ENCODE data around the gene PARD3. TPM values are rescaled to one million over a fixed set of nuclear protein-coding genes. Genes with fewer than 3 reads are reported as not detected.

The PARD3 gene
- total RNA-seq, 1 donor from 2014 or later, result 37.5 TPM

- no peak overlapping the region for H3K4me3 ChIP-seq
- intact Hi-C loops (cut with DNase I), result loop anchor here (10.0 kb wide), 1 partner anchor 773 kb away; the partner anchor contains the start of gene NRP1
- no peak for TF ChIP-seq CTCF (IDR thresholded peaks at IDR 0.05)
- no peaks in the 10 kb centered on the region for H3K9me3 ChIP-seq
- H3K27me3 ChIP-seq, result no peaks in the 10 kb centered on the region
- peak in 1 of 2 donors; percentile 59 for DNase-seq (ENCODE audit: low spot score in 2 of 2)
- peaks cover 5 to 6% of the 10 kb centered on the region in 2 donors for H3K36me3 ChIP-seq
- peaks cover 3 to 14% of the 10 kb centered on the region in 2 donors for H3K4me1 ChIP-seq
- no peak overlapping the region for H3K27ac ChIP-seq
Observed at GRCh38 chr10:34107626-34108516, 707.2 kb downstream of the PARD3 start.

- Histone ChIP-seq H3K4me3 (no peak overlapping the region), H3K36me3 (peaks cover 5 to 6% of the 10 kb centered on the region in 2 donors), H3K9me3 (no peaks in the 10 kb centered on the region), H3K4me1 (peaks cover 7 to 24% of the 10 kb centered on the region in 2 donors), H3K27ac (no peak overlapping the region), H3K27me3 (no peaks in the 10 kb centered on the region)
- DNase-seq (ENCODE audit: low spot score in 2 of 2), result no peak
- intact Hi-C loops (cut with DNase I), result loop anchor here (10.0 kb wide), 1 partner anchor 772 kb away; the partner anchor contains the start of gene NRP1
- no peak for TF ChIP-seq CTCF (IDR thresholded peaks at IDR 0.05)
Observed at GRCh38 chr10:34106356-34106885, 708.7 kb downstream of the PARD3 start.

- H3K27ac ChIP-seq, result no peak overlapping the region
- H3K4me3 ChIP-seq, result no peak overlapping the region
- H3K4me1 ChIP-seq, result peaks cover 7 to 24% of the 10 kb centered on the region in 2 donors
- H3K27me3 ChIP-seq, result no peaks in the 10 kb centered on the region
- no peaks in the 10 kb centered on the region for H3K36me3 ChIP-seq
- intact Hi-C loops (cut with DNase I), result loop anchor here (10.0 kb wide), 1 partner anchor 770 kb away; the partner anchor contains the start of gene NRP1
- TF ChIP-seq CTCF (IDR thresholded peaks at IDR 0.05), result no peak
- peak in 1 of 2 donors; percentile 46 for DNase-seq (ENCODE audit: low spot score in 2 of 2)
- no peaks in the 10 kb centered on the region for H3K9me3 ChIP-seq
Observed at GRCh38 chr10:34104829-34105572, 710.1 kb downstream of the PARD3 start.

- Histone ChIP-seq H3K27ac (peak overlapping the region; percentile 84 to 85), H3K4me3 (peak overlapping the region in 1 of 2 donors; percentile 44), H3K36me3 (no peaks in the 10 kb centered on the region), H3K4me1 (peaks cover 7 to 29% of the 10 kb centered on the region in 2 donors), H3K9me3 (no peaks in the 10 kb centered on the region), H3K27me3 (no peaks in the 10 kb centered on the region)
- DNase-seq (ENCODE audit: low spot score in 2 of 2), result peak in 1 of 2 donors; percentile 51
- no peak for TF ChIP-seq CTCF (IDR thresholded peaks at IDR 0.05)
- intact Hi-C loops (cut with DNase I), result loop anchor here (1.0 to 10.0 kb wide), 2 partner anchors 24 to 768 kb away; partner anchors contain the start of gene NRP1
Observed at GRCh38 chr10:34102893-34103506, 712.1 kb downstream of the PARD3 start.

GRCh38 chr10:34102237-34102673, 712.8 kb downstream of the PARD3 start:
- Histone ChIP-seq H3K27ac (peak overlapping the region; percentile 84 to 85), H3K9me3 (no peaks in the 10 kb centered on the region), H3K36me3 (no peaks in the 10 kb centered on the region), H3K4me3 (peak overlapping the region in 1 of 2 donors; percentile 44), H3K27me3 (no peaks in the 10 kb centered on the region), H3K4me1 (peaks cover 7 to 33% of the 10 kb centered on the region in 2 donors)
- DNase-seq (ENCODE audit: low spot score in 2 of 2), result peak in 1 of 2 donors; percentile 86
- intact Hi-C loops (cut with DNase I), result loop anchor here (10.0 kb wide), 1 partner anchor 767 kb away; the partner anchor contains the start of gene NRP1
- TF ChIP-seq CTCF (IDR thresholded peaks at IDR 0.05), result no peak
